HL-60 (cell line): ENCODE results near the gene RXRG.

ENCODE experiments used
- GABPA ChIP-seq: IDR thresholded peaks from 2 replicates; pipeline ENCODE4 v1.6.1; 2012; ENCODE audit warnings: low read depth
- POLR2AphosphoS5 ChIP-seq: IDR thresholded peaks from 2 replicates; pipeline ENCODE4 v1.6.1; 2012; ENCODE audit warnings: low read depth
- TF ChIP-seq, protein P1 (sequence below): IDR thresholded peaks from one replicate; pipeline ENCODE4 v1.5.1; 2011; ENCODE audit warnings: low read length, control low read depth, inconsistent platforms; ENCODE audit not compliant: insufficient read depth
- TF ChIP-seq, protein P2 (sequence below): IDR thresholded peaks from 2 replicates; pipeline ENCODE4 v1.6.1; 2012; ENCODE audit warnings: low read depth; ENCODE audit not compliant: insufficient replicate concordance

DNA sequence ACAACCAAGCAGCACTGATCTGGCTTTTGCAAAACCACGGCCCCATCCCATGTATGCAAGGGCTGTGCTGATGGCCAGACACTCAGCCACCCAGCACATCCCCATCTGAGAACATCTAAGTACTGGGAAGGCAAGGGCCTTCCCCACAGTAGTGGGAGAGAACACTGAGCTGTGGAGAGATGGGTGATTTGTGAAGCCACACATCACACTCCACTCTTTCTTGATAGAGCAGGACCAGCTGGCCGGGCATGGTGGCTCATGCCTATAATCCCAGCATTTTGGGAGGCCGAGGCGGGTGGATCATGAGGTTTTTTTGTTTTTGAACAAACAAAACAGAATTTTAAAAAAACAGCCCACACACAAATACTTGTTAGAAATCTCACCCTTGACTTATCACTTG, 28.2 kb upstream of the RXRG start:
- TF ChIP-seq, protein P1, sequence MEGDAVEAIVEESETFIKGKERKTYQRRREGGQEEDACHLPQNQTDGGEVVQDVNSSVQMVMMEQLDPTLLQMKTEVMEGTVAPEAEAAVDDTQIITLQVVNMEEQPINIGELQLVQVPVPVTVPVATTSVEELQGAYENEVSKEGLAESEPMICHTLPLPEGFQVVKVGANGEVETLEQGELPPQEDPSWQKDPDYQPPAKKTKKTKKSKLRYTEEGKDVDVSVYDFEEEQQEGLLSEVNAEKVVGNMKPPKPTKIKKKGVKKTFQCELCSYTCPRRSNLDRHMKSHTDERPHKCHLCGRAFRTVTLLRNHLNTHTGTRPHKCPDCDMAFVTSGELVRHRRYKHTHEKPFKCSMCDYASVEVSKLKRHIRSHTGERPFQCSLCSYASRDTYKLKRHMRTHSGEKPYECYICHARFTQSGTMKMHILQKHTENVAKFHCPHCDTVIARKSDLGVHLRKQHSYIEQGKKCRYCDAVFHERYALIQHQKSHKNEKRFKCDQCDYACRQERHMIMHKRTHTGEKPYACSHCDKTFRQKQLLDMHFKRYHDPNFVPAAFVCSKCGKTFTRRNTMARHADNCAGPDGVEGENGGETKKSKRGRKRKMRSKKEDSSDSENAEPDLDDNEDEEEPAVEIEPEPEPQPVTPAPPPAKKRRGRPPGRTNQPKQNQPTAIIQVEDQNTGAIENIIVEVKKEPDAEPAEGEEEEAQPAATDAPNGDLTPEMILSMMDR = no peak
- TF ChIP-seq GABPA (no peak), POLR2AphosphoS5 (no peak)
- TF ChIP-seq, protein P2, sequence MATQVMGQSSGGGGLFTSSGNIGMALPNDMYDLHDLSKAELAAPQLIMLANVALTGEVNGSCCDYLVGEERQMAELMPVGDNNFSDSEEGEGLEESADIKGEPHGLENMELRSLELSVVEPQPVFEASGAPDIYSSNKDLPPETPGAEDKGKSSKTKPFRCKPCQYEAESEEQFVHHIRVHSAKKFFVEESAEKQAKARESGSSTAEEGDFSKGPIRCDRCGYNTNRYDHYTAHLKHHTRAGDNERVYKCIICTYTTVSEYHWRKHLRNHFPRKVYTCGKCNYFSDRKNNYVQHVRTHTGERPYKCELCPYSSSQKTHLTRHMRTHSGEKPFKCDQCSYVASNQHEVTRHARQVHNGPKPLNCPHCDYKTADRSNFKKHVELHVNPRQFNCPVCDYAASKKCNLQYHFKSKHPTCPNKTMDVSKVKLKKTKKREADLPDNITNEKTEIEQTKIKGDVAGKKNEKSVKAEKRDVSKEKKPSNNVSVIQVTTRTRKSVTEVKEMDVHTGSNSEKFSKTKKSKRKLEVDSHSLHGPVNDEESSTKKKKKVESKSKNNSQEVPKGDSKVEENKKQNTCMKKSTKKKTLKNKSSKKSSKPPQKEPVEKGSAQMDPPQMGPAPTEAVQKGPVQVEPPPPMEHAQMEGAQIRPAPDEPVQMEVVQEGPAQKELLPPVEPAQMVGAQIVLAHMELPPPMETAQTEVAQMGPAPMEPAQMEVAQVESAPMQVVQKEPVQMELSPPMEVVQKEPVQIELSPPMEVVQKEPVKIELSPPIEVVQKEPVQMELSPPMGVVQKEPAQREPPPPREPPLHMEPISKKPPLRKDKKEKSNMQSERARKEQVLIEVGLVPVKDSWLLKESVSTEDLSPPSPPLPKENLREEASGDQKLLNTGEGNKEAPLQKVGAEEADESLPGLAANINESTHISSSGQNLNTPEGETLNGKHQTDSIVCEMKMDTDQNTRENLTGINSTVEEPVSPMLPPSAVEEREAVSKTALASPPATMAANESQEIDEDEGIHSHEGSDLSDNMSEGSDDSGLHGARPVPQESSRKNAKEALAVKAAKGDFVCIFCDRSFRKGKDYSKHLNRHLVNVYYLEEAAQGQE = no peak
